ENCODE measurements around the gene MOGAT3. TPM values are rescaled to one million over a fixed set of nuclear protein-coding genes. Genes with fewer than 3 reads are reported as not detected.

MOGAT3 gene
- total and polyA plus RNA-seq, 9 of the 15 experiments (the other 6 are each of a cell fraction or from before 2014, with no cell fraction given) = 0.07 to 0.17 (median 0.13) TPM; not detected in 6

- TF ChIP-seq LCOR (CRISPR knock-in tag; IDR thresholded peaks at IDR 0.05) (no peak), ZBED1 (IDR thresholded peaks at IDR 0.05) (peak; percentile 9; the same call in 1 of the 2 replicates), SIRT6 (IDR thresholded peaks at IDR 0.05; ENCODE audit: low read depth, low read length) (no peak), MCM5 (IDR thresholded peaks at IDR 0.05; ENCODE audit: low read depth) (no peak), SMARCB1 (IDR thresholded peaks at IDR 0.05; ENCODE audit: insufficient read length, low read depth) (no peak), CUX1 (CRISPR knock-in tag; IDR thresholded peaks at IDR 0.05) (no peak), RBBP5 (IDR thresholded peaks at IDR 0.05; ENCODE audit: borderline replicate concordance, insufficient read depth, low read length, poor library complexity, severe bottlenecking) (no peak), ZBTB2 (IDR thresholded peaks at IDR 0.05) (peak; percentile 81), PHB2 (IDR thresholded peaks at IDR 0.05; ENCODE audit: low read depth) (no peak), ZFP36 (IDR thresholded peaks at IDR 0.05; ENCODE audit: low read depth, low read length, partially characterized antibody) (no peak), ATF7 (IDR thresholded peaks at IDR 0.05) (peak; percentile 62; the same call in 1 of the 2 replicates), BMI1 (IDR thresholded peaks at IDR 0.05; ENCODE audit: low read length) (no peak), OTX1 (CRISPR knock-in tag; IDR thresholded peaks at IDR 0.05) (no peak), PHF20 (IDR thresholded peaks at IDR 0.05; ENCODE audit: partially characterized antibody) (no peak)
- TF ChIP-seq, protein P1, sequence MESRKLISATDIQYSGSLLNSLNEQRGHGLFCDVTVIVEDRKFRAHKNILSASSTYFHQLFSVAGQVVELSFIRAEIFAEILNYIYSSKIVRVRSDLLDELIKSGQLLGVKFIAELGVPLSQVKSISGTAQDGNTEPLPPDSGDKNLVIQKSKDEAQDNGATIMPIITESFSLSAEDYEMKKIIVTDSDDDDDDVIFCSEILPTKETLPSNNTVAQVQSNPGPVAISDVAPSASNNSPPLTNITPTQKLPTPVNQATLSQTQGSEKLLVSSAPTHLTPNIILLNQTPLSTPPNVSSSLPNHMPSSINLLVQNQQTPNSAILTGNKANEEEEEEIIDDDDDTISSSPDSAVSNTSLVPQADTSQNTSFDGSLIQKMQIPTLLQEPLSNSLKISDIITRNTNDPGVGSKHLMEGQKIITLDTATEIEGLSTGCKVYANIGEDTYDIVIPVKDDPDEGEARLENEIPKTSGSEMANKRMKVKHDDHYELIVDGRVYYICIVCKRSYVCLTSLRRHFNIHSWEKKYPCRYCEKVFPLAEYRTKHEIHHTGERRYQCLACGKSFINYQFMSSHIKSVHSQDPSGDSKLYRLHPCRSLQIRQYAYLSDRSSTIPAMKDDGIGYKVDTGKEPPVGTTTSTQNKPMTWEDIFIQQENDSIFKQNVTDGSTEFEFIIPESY (CRISPR knock-in tag; IDR thresholded peaks at IDR 0.05) = peak; percentile 89
These were observed 44.4 kb upstream of the MOGAT3 start (continued) for GRCh38 chr7:101245147-101245668.

Measured in K562 (cell line).